Esophagus squamous epithelium (tissue), 4 donors: ENCODE data around the gene BCO1.

ENCODE experiments used
- CTCF ChIP-seq, 6 experiments: fragments of 450-650 bp in 4 of 6; fragments of 200-600 bp in 2 of 6; sonication (generic) in 2 of 6; IDR thresholded peaks; one replicate each; pipeline ENCODE4 v1.5.1; 2016 to 2019; ENCODE audit warnings: antibody characterized with exemption in 6 of 6, mild to moderate bottlenecking in 4 of 6, moderate library complexity in 4 of 6
- POLR2A ChIP-seq, 4 donors: fragments of 450-650 bp; IDR thresholded peaks; one replicate each; pipeline ENCODE4 v1.6.1; 2017; ENCODE audit warnings: antibody characterized with exemption in 4 of 4, mild to moderate bottlenecking in 4 of 4, moderate library complexity in 3 of 4

- TF ChIP-seq CTCF (IDR thresholded peaks at IDR 0.05) (no peak), POLR2A (IDR thresholded peaks at IDR 0.05) (no peak)
Observed at GRCh38 chr16:81212830-81213465, 25.5 kb upstream of the BCO1 start.
